GM12875 (cell line): ENCODE measurements around the gene ASS1.

Experiments used
- H3K4me3 ChIP-seq: one replicate; pipeline ENCODE4 v1.5.1; 2011; ENCODE audit warnings: low read depth, low read length, control low read depth
- TF ChIP-seq, protein P1 (sequence below): IDR thresholded peaks from 2 replicates; pipeline ENCODE4 v1.5.1; 2011; ENCODE audit warnings: low read depth, mild to moderate bottlenecking, control low read depth, inconsistent platforms, low read length, moderate library complexity, borderline replicate concordance; ENCODE audit not compliant: insufficient read depth

The ASS1 gene

DNA sequence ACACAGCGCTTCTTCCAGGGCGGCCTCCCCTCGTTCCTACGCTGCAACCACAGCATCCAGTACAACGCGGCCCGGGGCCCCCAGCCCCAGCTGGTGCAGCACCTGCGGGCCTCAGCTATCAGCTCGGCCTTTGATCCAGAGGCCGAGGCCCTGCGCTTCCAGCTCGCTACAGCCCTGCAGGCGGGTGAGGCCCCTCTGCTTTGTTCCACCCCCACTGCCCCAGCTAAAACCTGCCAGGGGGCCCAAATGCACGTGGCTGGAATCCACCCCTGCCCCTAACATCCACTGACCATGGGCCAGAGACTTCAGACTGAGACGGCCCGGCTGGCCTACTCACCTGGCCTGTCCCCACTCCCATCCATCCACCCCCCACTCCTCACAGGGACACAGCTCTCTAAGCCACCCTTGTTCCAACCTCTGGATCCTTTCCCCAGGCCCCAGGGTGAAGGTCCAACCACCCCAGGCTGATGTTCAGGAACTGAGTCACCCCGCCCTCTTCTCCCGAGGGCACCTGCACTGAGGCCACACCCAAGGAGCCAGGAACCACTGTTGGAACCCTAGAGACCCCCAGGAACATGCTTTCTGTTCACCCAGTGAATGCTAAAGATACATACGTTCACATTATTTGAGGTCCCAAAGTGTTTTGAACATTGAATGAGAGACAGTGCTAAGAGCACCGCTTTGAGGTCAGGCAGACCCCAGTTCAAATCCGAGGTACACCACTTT is 18.9 kb upstream of the ASS1 start:
- TF ChIP-seq, protein P1, sequence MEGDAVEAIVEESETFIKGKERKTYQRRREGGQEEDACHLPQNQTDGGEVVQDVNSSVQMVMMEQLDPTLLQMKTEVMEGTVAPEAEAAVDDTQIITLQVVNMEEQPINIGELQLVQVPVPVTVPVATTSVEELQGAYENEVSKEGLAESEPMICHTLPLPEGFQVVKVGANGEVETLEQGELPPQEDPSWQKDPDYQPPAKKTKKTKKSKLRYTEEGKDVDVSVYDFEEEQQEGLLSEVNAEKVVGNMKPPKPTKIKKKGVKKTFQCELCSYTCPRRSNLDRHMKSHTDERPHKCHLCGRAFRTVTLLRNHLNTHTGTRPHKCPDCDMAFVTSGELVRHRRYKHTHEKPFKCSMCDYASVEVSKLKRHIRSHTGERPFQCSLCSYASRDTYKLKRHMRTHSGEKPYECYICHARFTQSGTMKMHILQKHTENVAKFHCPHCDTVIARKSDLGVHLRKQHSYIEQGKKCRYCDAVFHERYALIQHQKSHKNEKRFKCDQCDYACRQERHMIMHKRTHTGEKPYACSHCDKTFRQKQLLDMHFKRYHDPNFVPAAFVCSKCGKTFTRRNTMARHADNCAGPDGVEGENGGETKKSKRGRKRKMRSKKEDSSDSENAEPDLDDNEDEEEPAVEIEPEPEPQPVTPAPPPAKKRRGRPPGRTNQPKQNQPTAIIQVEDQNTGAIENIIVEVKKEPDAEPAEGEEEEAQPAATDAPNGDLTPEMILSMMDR: no peak
- H3K4me3 ChIP-seq: no peak overlapping the region

- no peak overlapping the region for H3K4me3 ChIP-seq
- TF ChIP-seq, protein P1: no peak
Measured at GRCh38 chr9:130426467-130426773, 18.3 kb upstream of the ASS1 start.

DNA sequence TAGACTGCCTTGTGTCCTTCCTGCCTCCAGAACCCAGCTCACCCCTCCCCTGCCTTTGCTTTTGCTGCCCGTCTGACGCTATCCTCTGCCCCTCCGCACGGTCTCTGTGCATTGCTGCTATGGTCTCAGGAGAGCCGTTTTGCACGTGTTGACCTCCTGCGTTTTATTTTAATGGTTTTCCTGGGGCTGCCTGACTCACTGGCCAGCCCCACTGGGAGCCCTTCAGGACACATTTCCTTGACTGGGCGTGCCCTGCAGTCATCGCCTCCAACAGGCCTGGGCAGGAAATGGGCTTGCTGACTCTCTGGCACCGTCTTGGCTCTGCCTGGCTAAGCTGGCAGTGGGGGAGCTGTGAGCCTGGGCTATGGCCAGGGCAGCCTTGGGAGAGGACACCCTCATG is 17.9 kb upstream of the ASS1 start:
- no peak overlapping the region for H3K4me3 ChIP-seq
- TF ChIP-seq, protein P1: no peak

DNA sequence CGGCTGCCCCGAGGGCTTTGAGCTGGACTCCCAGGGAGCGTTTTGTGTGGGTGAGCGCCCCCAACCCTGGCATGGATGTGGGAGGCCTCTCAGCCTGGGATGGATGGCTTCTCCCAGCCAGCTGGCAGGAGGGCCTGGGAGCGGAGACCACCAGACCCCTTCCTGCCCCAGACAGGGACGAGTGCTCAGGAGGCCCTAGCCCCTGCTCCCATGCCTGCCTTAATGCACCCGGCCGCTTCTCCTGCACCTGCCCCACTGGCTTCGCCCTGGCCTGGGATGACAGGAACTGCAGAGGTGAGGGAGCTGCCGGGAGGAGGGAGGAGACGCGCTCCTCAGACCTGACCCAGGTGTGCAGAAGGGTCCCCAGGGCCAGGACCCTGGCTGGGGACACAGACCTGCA is 17.4 kb upstream of the ASS1 start:
- TF ChIP-seq, protein P1: no peak
- H3K4me3 ChIP-seq: no peak overlapping the region

DNA sequence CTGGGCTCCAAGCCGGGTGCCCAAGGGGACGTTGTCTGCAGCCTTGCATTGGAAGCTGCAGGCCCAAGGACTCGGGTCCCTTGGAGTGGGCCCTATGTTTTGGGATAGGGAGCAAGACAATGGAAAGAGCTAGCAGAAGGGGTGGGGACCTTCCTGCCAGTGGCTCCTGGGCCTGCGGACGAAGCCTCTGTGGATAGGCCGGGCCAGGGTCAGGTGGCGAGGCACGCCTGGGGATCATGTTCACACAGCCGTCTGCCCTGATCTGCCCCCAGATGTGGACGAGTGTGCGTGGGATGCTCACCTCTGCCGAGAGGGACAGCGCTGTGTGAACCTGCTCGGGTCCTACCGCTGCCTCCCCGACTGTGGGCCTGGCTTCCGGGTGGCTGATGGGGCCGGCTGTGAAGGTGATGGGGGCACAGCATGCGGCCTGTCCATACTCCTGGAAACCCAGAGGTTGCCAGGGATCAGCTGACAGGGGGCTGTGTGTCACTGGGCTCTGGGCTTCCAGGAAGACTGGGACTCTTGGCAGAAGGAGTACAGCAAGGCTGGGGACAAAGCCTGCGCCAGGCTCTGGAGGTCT is 16.6 kb upstream of the ASS1 start:
- H3K4me3 ChIP-seq: no peak overlapping the region
- TF ChIP-seq, protein P1: no peak

DNA sequence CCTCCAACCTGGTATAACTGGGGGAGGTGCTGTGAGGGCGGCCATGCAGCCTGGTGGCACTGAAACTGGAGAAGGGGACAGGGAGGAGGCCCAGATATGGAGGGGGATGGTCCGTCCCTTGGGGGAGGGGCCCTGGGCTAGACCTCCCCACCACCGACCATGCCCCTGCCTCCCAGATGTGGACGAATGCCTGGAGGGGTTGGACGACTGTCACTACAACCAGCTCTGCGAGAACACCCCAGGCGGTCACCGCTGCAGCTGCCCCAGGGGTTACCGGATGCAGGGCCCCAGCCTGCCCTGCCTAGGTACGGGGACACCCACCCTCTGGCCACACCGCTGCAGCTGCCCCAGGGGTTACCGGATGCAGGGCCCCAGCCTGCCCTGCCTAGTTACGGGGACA is 15.4 kb upstream of the ASS1 start:
- TF ChIP-seq, protein P1: no peak
- no peak overlapping the region for H3K4me3 ChIP-seq

DNA sequence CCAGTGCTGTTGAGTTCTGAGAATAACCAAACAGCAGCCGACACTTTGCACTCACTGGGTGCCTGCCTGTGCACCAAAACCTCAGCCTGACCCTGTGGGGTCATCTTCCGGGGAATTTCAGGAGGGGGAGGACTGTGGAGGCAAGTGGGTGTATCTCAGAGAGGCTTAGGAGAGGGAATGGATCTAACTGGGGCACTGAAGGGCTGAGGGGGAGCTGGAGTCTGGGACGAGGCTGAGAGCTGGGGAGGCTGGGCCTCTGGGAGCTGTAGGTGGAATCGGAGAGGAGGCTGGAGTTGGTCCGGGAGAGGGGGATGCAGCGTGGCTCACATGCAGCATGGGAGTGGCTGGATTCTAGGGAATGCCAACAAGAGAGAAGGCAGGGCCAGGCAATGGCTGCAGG is 14.9 kb upstream of the ASS1 start:
- no peak overlapping the region for H3K4me3 ChIP-seq
- TF ChIP-seq, protein P1: no peak
